Natural killer cell (primary cell): ENCODE data around the gene NUDT3. TPM values are rescaled to one million over a fixed set of nuclear protein-coding genes. Genes with fewer than 3 reads are reported as not detected.

Experiments used
- ATAC-seq, 3 donors: fragments of 150-1000 bp in 2 of 3; fragments of 200-7000 bp in 1 of 3; cut with Tn5 transposase; 1 replicate in 1 of 3; 2 replicates in 2 of 3; pipeline ENCODE4 v1.10.0; 2021; ENCODE audit warnings: mild to moderate bottlenecking in 2 of 3, moderate library complexity in 2 of 3
- DNase-seq, 2 donors: peaks; one replicate each; pipeline versions ENCODE4 v3.0.0 to v3.0.0-alpha.2; 2013 to 2021; ENCODE audit warnings: mixed read lengths in 1 of 2
- H3K27ac ChIP-seq: one replicate; pipeline ENCODE4 v1.5.1; 2013; ENCODE audit warnings: mild to moderate bottlenecking, low read length
- H3K27me3 ChIP-seq: one replicate; pipeline ENCODE4 v1.6.1; 2013; ENCODE audit warnings: low read length; ENCODE audit not compliant: control insufficient read depth, insufficient read depth
- H3K36me3 ChIP-seq: one replicate; pipeline ENCODE4 v1.6.1; 2013; ENCODE audit warnings: low read length; ENCODE audit not compliant: control insufficient read depth, insufficient read depth
- H3K4me1 ChIP-seq: one replicate; pipeline ENCODE4 v1.6.1; 2013; ENCODE audit warnings: low read length; ENCODE audit not compliant: control insufficient read depth, insufficient read depth
- H3K4me3 ChIP-seq: one replicate; pipeline ENCODE4 v1.5.1; 2013; ENCODE audit warnings: low read length
- H3K9me3 ChIP-seq: one replicate; pipeline ENCODE4 v1.6.1; 2013; ENCODE audit warnings: low read length; ENCODE audit not compliant: control insufficient read depth, insufficient read depth
- H3K27ac Mint-ChIP-seq, 2 donors: one replicate each; pipeline ENCODE4 v1.8.0; 2022; ENCODE audit warnings: mild to moderate bottlenecking in 2 of 2, mixed read lengths in 2 of 2, moderate library complexity in 1 of 2
- H3K27me3 Mint-ChIP-seq, 2 donors: one replicate each; pipeline ENCODE4 v1.8.0; 2022; ENCODE audit warnings: low read depth in 2 of 2, mixed read lengths in 2 of 2
- H3K36me3 Mint-ChIP-seq: one replicate; pipeline ENCODE4 v1.8.0; 2022; ENCODE audit warnings: mixed read lengths
- H3K4me1 Mint-ChIP-seq, 2 donors: one replicate each; pipeline ENCODE4 v1.8.0; 2022; ENCODE audit warnings: mixed read lengths in 2 of 2
- H3K4me3 Mint-ChIP-seq: one replicate; pipeline ENCODE4 v1.8.0; 2022; ENCODE audit warnings: mild to moderate bottlenecking, moderate library complexity, mixed read lengths
- H3K9me3 Mint-ChIP-seq, 2 donors: one replicate each; pipeline ENCODE4 v1.8.0; 2022; ENCODE audit warnings: mixed read lengths in 2 of 2
- WGBS: methylation state at CpG from one replicate; pipeline ENCODE4 v1.1.7; 2013; ENCODE audit warnings: missing lambda C conversion rate; ENCODE audit not compliant: insufficient coverage; 5-methylcytosine and 5-hydroxymethylcytosine counted together
- intact Hi-C: fragments of 100-400 bp; cut with micrococcal nuclease; formaldehyde crosslinking; loops from one replicate; pipeline ENCODE4 v1.14.2; 2022
- total RNA-seq, 4 donors: library from RNA; stranded (reverse); fragments of 120-200 nt in 1 of 4; gene quantifications; one replicate each; pipeline versions ENCODE4 v1.2.3 to v1.2.4, GENCODE V29; 2013 to 2022
- TF ChIP-seq, protein P1 (sequence below): fragments of 200-600 bp; IDR thresholded peaks from one replicate; pipeline ENCODE4 v1.8.0; 2022; ENCODE audit warnings: antibody characterized with exemption

The NUDT3 gene
- total RNA-seq, 3 donors from 2014 or later (not counting 1 experiment from before 2014, with no cell fraction given): 22.0 to 26.3 (median 26.1) TPM

DNA sequence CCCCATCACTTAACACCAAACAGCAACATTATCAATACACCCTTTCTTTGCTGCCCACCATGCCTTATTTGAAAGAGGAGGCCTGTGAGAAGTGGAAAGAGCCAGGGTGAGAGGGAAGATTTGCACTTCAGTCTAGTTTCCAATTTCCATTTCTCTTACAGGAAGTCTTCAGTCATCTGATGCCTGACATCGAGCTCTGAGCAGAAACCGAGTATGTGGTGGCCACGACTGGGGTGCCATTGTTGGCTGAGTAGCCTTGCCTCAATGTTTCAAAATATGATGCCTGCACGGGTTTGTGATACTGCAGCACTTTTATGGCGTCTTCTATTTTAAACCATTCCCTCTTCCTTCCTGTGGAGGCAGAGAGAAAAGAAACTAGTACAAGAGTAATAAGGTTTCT is 103.9 kb downstream of the NUDT3 start:
- TF ChIP-seq, protein P1, sequence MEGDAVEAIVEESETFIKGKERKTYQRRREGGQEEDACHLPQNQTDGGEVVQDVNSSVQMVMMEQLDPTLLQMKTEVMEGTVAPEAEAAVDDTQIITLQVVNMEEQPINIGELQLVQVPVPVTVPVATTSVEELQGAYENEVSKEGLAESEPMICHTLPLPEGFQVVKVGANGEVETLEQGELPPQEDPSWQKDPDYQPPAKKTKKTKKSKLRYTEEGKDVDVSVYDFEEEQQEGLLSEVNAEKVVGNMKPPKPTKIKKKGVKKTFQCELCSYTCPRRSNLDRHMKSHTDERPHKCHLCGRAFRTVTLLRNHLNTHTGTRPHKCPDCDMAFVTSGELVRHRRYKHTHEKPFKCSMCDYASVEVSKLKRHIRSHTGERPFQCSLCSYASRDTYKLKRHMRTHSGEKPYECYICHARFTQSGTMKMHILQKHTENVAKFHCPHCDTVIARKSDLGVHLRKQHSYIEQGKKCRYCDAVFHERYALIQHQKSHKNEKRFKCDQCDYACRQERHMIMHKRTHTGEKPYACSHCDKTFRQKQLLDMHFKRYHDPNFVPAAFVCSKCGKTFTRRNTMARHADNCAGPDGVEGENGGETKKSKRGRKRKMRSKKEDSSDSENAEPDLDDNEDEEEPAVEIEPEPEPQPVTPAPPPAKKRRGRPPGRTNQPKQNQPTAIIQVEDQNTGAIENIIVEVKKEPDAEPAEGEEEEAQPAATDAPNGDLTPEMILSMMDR: no peak
- Mint-ChIP-seq H3K4me3 (no peak overlapping the region), H3K27ac (peak overlapping the region; percentile 34 to 76), H3K27me3 (no peaks in the 10 kb centered on the region), H3K9me3 (no peaks in the 10 kb centered on the region), H3K4me1 (peaks cover 11 to 23% of the 10 kb centered on the region in 2 donors), H3K36me3 (peaks cover 7% of the 10 kb centered on the region)
- DNase-seq (no peak), ATAC-seq (peak in 2 of 3 donors; percentile 18 to 55)
- Histone ChIP-seq H3K27me3 (no peaks in the 10 kb centered on the region), H3K9me3 (no peaks in the 10 kb centered on the region), H3K4me3 (no peak overlapping the region), H3K36me3 (peaks cover 17% of the 10 kb centered on the region), H3K4me1 (peaks cover 8% of the 10 kb centered on the region), H3K27ac (no peak overlapping the region)
- intact Hi-C loops: no loop called here
- WGBS: 0% methylated on average over 3 of the region's 5 CpGs

DNA sequence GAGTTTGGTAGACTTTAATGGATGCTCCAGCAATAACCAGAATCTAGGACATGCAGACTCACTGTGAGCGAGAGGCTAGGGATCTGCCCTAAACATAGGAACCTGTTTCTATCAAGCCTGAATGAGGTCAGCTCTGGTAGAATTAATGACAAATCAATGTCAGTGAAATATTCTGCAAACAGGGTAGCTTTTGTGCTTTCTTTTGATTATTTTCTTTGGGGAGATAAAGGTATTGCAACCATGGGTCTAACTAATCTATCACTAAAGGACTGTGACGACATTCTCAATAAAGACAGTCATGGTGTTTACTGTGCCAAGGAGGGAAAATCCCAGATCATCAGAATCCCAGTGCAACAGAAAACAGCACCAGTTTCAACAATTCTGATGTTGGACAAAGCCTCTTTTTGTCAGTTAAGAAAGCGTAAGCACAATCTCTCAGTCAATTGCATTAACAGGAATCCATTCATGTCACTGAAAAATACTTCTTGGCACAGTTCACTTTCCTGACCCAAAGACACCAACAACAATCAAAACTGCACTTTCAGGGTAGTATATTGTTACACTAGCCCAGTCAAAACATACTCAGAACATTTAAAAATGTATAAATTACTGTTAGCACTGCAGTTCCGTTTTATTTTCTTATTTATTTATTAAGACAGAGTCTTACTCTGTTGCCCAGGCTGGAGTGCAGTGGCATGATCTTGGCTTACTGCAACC is 106.9 kb downstream of the NUDT3 start:
- 97% methylated on average over 4 of the region's 4 CpGs for WGBS
- DNase-seq (no peak), ATAC-seq (no peak)
- Mint-ChIP-seq H3K27me3 (no peaks in the 10 kb centered on the region), H3K9me3 (no peaks in the 10 kb centered on the region), H3K27ac (no peak overlapping the region), H3K36me3 (no peaks in the 10 kb centered on the region), H3K4me3 (no peak overlapping the region), H3K4me1 (peaks cover 11 to 27% of the 10 kb centered on the region in 2 donors)
- intact Hi-C loops: no loop called here
- H3K27ac ChIP-seq: no peak overlapping the region
- peaks cover 5% of the 10 kb centered on the region for H3K36me3 ChIP-seq
- no peaks in the 10 kb centered on the region for H3K27me3 ChIP-seq
- TF ChIP-seq, protein P1: no peak
- H3K4me3 ChIP-seq: no peak overlapping the region
- H3K9me3 ChIP-seq: no peaks in the 10 kb centered on the region
- peaks cover 8% of the 10 kb centered on the region for H3K4me1 ChIP-seq

DNA sequence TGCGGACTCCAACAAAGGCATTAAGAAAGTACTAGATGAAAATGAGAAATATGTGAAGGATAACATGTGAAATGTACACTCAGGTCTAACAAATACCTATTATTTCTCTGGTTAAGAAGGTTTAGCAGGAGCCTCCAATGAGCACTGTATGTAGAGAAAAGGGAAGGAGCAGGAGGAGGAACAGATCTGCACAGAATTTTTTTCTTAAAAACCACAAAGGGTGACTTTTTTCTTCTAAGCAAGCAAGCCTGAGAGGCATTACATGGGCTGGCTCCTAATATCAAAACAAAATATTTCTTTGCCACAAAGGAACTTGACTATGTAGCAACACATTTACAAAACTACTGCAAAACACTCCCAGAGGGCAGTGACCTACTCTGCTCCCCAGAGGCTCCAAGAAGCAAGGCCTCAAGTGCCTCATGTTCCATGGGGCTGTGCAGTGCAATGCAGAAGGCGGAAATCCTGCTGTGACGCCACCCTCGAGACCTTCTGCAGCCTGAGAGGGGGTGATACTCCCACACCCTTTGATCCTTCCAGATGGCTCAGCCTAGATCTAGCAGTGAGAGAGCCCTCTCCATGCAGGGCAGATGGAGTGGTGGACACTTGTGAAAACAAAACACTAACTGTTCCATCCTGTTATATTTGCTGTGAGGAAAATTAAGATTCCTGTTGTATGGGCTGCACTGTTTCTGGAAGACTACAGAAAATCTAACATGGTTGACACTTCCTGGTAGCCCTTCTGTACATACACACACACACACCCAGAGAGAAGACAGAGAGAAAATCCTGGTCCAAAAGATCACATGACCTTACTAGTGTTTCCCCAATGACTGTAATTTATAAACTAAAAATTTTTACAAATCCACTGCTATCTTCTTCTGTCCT is 107.7 kb downstream of the NUDT3 start:
- TF ChIP-seq, protein P1: no peak
- Mint-ChIP-seq H3K36me3 (no peaks in the 10 kb centered on the region), H3K4me1 (peaks cover 11 to 26% of the 10 kb centered on the region in 2 donors), H3K27me3 (no peaks in the 10 kb centered on the region), H3K9me3 (no peaks in the 10 kb centered on the region), H3K27ac (peak overlapping the region in 1 of 2 donors; percentile 43), H3K4me3 (no peak overlapping the region)
- peaks cover 8% of the 10 kb centered on the region for H3K4me1 ChIP-seq
- 31% methylated on average over 3 of the region's 4 CpGs for WGBS
- DNase-seq: no peak
- no peak overlapping the region for H3K4me3 ChIP-seq
- peak overlapping the region; percentile 37 for H3K27ac ChIP-seq
- H3K9me3 ChIP-seq: no peaks in the 10 kb centered on the region
- H3K27me3 ChIP-seq: no peaks in the 10 kb centered on the region
- peak; percentile 34 to 64 (median 45) for ATAC-seq
- intact Hi-C loops: no loop called here
- H3K36me3 ChIP-seq: peaks cover 5% of the 10 kb centered on the region
